ENCODE measurements around the gene GREM1.

The GREM1 gene

GRCh38 chr15:32729700-32730395 lies 12.0 kb downstream of the GREM1 start:
- H3K27ac ChIP-seq, result no peak overlapping the region
- no peak for DNase-seq (ENCODE audit: low read depth, low spot score)

GRCh38 chr15:32730677-32731654 lies 13.2 kb downstream of the GREM1 start:
- peak; percentile 14 for DNase-seq (ENCODE audit: low read depth, low spot score)
- no peak overlapping the region for H3K27ac ChIP-seq

GRCh38 chr15:32732574-32733157 lies 14.9 kb downstream of the GREM1 start:
- no peak for DNase-seq (ENCODE audit: low read depth, low spot score)
- no peak overlapping the region for H3K27ac ChIP-seq

DNA sequence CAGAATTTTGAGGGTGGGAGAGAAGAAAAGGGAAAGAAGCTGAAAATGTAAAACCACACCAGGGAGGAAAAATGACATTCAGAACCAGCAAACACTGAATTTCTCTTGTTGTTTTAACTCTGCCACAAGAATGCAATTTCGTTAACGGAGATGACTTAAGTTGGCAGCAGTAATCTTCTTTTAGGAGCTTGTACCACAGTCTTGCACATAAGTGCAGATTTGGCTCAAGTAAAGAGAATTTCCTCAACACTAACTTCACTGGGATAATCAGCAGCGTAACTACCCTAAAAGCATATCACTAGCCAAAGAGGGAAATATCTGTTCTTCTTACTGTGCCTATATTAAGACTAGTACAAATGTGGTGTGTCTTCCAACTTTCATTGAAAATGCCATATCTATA lies 15.5 kb downstream of the GREM1 start:
- DNase-seq (ENCODE audit: low read depth, low spot score), result no peak
- no peak overlapping the region for H3K27ac ChIP-seq

GRCh38 chr15:32735989-32736700 lies 18.3 kb downstream of the GREM1 start:
- DNase-seq (ENCODE audit: low read depth, low spot score), result no peak
- no peak overlapping the region for H3K27ac ChIP-seq

DNA sequence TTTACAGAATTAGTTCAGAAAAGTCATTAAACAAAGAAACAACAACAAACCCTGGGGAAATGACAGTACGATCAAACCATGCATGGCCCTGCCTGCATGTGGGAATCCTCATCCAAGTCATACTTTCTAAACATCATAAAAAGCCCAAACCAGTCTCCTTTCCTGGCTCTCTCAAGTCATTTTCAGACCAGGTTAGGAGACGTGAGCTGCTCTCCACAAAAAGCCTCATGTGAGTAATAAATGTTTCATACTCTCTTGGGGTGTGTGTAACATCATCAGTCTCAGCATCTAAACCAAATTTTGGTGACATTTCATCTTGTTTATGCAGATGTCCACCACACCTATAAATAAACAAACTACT lies 18.9 kb downstream of the GREM1 start:
- DNase-seq (ENCODE audit: low read depth, low spot score), result no peak
- H3K27ac ChIP-seq, result no peak overlapping the region

- no peak overlapping the region for H3K27ac ChIP-seq
- DNase-seq (ENCODE audit: low read depth, low spot score), result no peak
Observed at GRCh38 chr15:32737304-32737703, 19.5 kb downstream of the GREM1 start.

DNA sequence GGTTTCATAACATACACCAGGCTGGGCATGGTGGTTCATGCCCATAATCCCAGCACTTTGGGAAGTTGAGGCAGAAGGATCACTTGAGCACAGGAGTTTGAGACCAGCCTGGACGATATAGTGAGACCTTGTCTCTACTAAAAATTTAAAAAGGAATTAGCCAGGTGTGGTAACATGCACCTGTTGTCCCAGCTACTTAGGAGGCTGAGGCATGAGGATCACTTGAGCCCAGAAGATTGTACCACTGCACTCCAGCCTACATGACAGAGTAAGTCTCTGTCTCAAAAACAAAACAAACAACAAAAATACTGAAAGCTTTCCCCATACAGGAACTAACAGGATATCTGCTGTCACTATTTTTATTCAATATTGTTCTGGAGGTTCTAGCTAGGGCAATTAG lies 20.9 kb downstream of the GREM1 start:
- H3K27ac ChIP-seq, result no peak overlapping the region
- DNase-seq (ENCODE audit: low read depth, low spot score), result no peak

- DNase-seq (ENCODE audit: low read depth, low spot score), result no peak
- no peak overlapping the region for H3K27ac ChIP-seq
Observed at GRCh38 chr15:32739522-32740063, 21.8 kb downstream of the GREM1 start.

GRCh38 chr15:32743411-32744140 lies 25.8 kb downstream of the GREM1 start:
- DNase-seq (ENCODE audit: low read depth, low spot score), result no peak
- H3K27ac ChIP-seq, result no peak overlapping the region

GRCh38 chr15:32746116-32746857 lies 28.5 kb downstream of the GREM1 start:
- no peak overlapping the region for H3K27ac ChIP-seq
- DNase-seq (ENCODE audit: low read depth, low spot score), result no peak

- DNase-seq (ENCODE audit: low read depth, low spot score), result no peak
- H3K27ac ChIP-seq, result no peak overlapping the region
Observed at GRCh38 chr15:32747921-32748342, 30.1 kb downstream of the GREM1 start.

DNA sequence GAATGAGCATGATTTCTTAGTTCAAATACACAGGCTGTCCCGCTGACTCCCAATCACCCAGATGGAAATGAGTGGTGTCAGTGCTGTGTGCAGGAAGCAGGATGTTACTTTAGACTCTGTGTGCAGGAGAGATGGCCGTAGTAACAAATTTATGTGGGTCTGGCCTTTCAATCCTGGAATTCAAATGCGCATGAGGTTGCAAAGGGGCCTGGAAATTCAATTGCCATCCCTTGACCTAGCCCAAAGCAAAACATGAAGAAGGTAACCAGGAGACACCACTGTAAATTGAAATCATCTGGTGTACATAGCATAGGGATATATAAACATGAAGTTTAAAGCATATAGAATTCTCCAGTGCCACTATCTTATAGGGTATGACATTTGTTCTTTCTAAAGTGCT lies 33.2 kb downstream of the GREM1 start:
- DNase-seq (ENCODE audit: low read depth, low spot score), result no peak
- no peak overlapping the region for H3K27ac ChIP-seq

GRCh38 chr15:32757426-32757825 lies 39.6 kb downstream of the GREM1 start:
- H3K27ac ChIP-seq, result no peak overlapping the region
- no peak for DNase-seq (ENCODE audit: low read depth, low spot score)

DNA sequence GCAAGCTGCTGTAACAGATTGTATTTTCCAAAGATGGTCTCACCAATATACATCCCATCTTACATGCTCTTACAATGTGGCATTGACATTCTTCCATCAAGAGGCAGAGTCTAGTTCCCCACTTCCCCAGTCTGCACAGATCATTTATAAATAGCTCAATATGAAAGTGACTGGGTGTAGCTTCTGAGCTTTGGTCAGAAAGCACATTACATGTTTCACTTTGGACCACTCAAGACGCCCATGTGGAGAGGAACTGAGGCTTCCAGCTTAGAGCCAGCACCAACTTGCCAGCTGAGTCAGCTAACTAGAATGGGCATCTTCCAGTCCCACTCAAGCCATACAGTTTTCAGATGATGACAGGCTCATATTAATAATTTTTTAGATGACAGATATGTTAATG lies 45.5 kb downstream of the GREM1 start:
- H3K27ac ChIP-seq, result no peak overlapping the region
- DNase-seq (ENCODE audit: low read depth, low spot score), result no peak

- H3K27ac ChIP-seq, result no peak overlapping the region
Observed at GRCh38 chr15:32765236-32765635, 47.4 kb downstream of the GREM1 start.

GRCh38 chr15:32766101-32766500 lies 48.3 kb downstream of the GREM1 start:
- no peak overlapping the region for H3K27ac ChIP-seq
- DNase-seq (ENCODE audit: low read depth, low spot score), result no peak

More at GRCh38 chr15:32765236-32765635, 47.4 kb downstream of the GREM1 start:
- DNase-seq (ENCODE audit: low read depth, low spot score), result no peak

DNA sequence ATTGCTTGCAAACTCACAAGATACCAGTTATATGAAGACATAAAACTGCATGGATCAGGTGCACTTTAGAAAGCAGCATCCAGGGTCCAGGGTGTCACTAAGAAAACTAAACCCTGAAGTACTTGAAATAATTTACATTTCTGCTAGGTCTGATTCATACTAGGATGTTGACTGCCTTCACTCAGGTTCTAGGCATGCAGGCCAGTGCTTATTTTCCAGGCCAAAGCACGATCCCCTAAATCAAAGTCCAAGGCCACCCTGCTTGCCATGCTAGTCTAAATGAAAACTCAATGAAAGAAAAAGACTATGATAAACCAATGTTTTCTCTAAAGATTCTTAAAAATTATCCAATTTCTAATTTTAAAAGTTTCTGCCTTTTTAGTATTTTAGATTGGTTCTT lies 49.4 kb downstream of the GREM1 start:
- no peak for DNase-seq (ENCODE audit: low read depth, low spot score)
- no peak overlapping the region for H3K27ac ChIP-seq

DNA sequence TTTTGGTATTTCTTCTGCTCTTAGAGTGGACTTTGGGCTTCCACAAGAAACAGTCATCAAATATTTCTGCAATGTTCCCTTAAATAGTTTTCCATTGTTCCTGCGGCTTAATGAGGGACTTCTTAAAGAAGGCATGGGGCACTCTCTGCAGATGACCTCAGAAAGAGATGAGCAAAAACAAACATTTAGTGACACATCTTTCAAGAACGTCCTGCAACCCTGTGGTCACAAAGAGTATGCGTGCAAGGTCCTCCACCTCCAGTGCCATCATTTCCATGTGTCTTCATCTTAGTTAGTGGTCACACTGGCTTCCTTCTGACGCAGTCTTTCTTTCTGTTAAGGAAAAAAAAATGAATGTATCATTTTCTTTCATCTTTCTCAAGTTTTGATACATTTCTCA lies 56.2 kb downstream of the GREM1 start:
- no peak overlapping the region for H3K27ac ChIP-seq
- no peak for DNase-seq (ENCODE audit: low read depth, low spot score)

All from epithelial cell of prostate (primary cell).